H1 (cell line): ENCODE data around the gene RHD. TPM values are rescaled to one million over a fixed set of nuclear protein-coding genes. Genes with fewer than 3 reads are reported as not detected.
"Not testable (repeated sequence)": the region's sequence is repeated elsewhere in the genome, so short reads cannot be mapped to it uniquely, and the experiment has no call there.

ENCODE experiments used
- CTCF ChIA-PET: fragments of 300-600 bp; sonication (Branson Sonifier 250); formaldehyde crosslinking; loops from one replicate; lab custom pipeline; 2021; ENCODE audit not compliant: partially characterized antibody; lab: Charles Lee
- POLR2A ChIA-PET: fragments of 300-600 bp; sonication (Branson Sonifier 250); formaldehyde crosslinking; loops from one replicate; lab custom pipeline; 2021; ENCODE audit warnings: inconsistent platforms; ENCODE audit not compliant: partially characterized antibody; lab: Charles Lee
- DNase-seq, 2 experiments: peaks; one replicate each; pipeline versions ENCODE4 v3.0.0 to v3.0.0-alpha.2; 2010 to 2022; ENCODE audit warnings: low spot score in 2 of 2, low read depth in 1 of 2, mixed read lengths in 1 of 2
- FAIRE-seq: peaks from 2 replicates; lab custom pipeline; 2011; peaks lifted over from hg19 to GRCh38; lab: Jason Lieb, UNC
- H2AFZ ChIP-seq: 2 replicates; pipeline ENCODE4 v1.8.1; 2012; ENCODE audit warnings: low read length, inconsistent platforms
- H2AK5ac ChIP-seq: 2 replicates; pipeline ENCODE4 v1.6.1; 2013; ENCODE audit warnings: low read depth, low read length
- H2BK120ac ChIP-seq: replicated peaks from 2 replicates; pipeline ENCODE3; 2013; ENCODE audit warnings: low read depth, low read length, inconsistent platforms
- H2BK12ac ChIP-seq: 2 replicates; pipeline ENCODE4 v1.6.1; 2013; ENCODE audit warnings: low read depth, low read length
- H2BK15ac ChIP-seq: 2 replicates; pipeline ENCODE4 v1.6.1; 2013; ENCODE audit warnings: low read length
- H2BK20ac ChIP-seq: 2 replicates; pipeline ENCODE4 v1.6.1; 2013; ENCODE audit warnings: low read length
- H2BK5ac ChIP-seq: 2 replicates; pipeline ENCODE4 v1.6.1; 2013; ENCODE audit warnings: low read depth, low read length
- H3K14ac ChIP-seq: 2 replicates; pipeline ENCODE4 v1.6.1; 2013; ENCODE audit warnings: inconsistent platforms; ENCODE audit not compliant: insufficient read length
- H3K18ac ChIP-seq: 2 replicates; pipeline ENCODE4 v1.6.1; 2013; ENCODE audit warnings: low read length; ENCODE audit errors: extremely low read depth
- H3K23ac ChIP-seq: 2 replicates; pipeline ENCODE4 v1.6.1; 2013; ENCODE audit warnings: inconsistent platforms; ENCODE audit not compliant: insufficient read length
- H3K23me2 ChIP-seq: 2 replicates; pipeline ENCODE4 v1.6.1; 2013; ENCODE audit warnings: low read depth, low read length
- H3K27ac ChIP-seq: 2 replicates; pipeline ENCODE4 v1.6.1; 2011; ENCODE audit warnings: low read depth, low read length, inconsistent platforms
- H3K27me3 ChIP-seq, 4 experiments: replicated peaks in 1 of 4; 1 replicate in 1 of 4; 2 replicates in 3 of 4; pipeline versions ENCODE4 v1.6.1 to v1.8.1; 2011 to 2013; ENCODE audit warnings: low read length in 3 of 4, mild to moderate bottlenecking in 3 of 4, inconsistent platforms in 2 of 4, mixed read lengths in 2 of 4, moderate library complexity in 1 of 4; ENCODE audit not compliant: control insufficient read depth in 3 of 4, insufficient read depth in 3 of 4; ENCODE audit errors: extremely low read depth in 1 of 4
- H3K36me3 ChIP-seq, 4 experiments: 2 replicates each; pipeline versions ENCODE4 v1.6.1 to v1.8.1; 2011 to 2013; ENCODE audit warnings: mild to moderate bottlenecking in 4 of 4, low read length in 3 of 4, moderate library complexity in 2 of 4, control low read depth in 1 of 4, inconsistent platforms in 1 of 4; ENCODE audit not compliant: insufficient read depth in 4 of 4, control insufficient read depth in 2 of 4
- H3K4ac ChIP-seq: replicated peaks from 2 replicates; pipeline ENCODE3; 2013; ENCODE audit warnings: low read length, low read depth, mixed read lengths, inconsistent platforms; ENCODE audit not compliant: insufficient read length
- H3K4me1 ChIP-seq, 4 experiments: replicated peaks in 1 of 4; 1 replicate in 1 of 4; 2 replicates in 3 of 4; pipeline versions ENCODE4 v1.6.1 to v1.8.1; 2011 to 2013; ENCODE audit warnings: low read length in 3 of 4, inconsistent platforms in 2 of 4, mixed read lengths in 1 of 4; ENCODE audit not compliant: insufficient read depth in 4 of 4, control insufficient read depth in 3 of 4
- H3K4me2 ChIP-seq, 2 experiments: 2 replicates each; pipeline versions ENCODE4 v1.6.1 to v1.8.1; 2011 to 2013; ENCODE audit warnings: low read depth in 2 of 2, low read length in 2 of 2, control low read depth in 1 of 2, inconsistent platforms in 1 of 2, mild to moderate bottlenecking in 1 of 2; ENCODE audit not compliant: insufficient read depth in 1 of 2
- H3K4me3 ChIP-seq, 4 experiments: fragments of 200-600, 300-600 bp in 1 of 4; sonication (generic), shearing (Covaris generic), sonication (Bioruptor Twin) in 1 of 4; 2 replicates each; pipeline versions ENCODE4 v1.5.1 to v1.8.1; 2011 to 2016; ENCODE audit warnings: low read length in 4 of 4, low read depth in 3 of 4, control low read depth in 2 of 4, inconsistent platforms in 2 of 4, mild to moderate bottlenecking in 2 of 4, mixed read lengths in 1 of 4, moderate library complexity in 1 of 4; ENCODE audit not compliant: insufficient read depth in 2 of 4; ENCODE audit errors: extremely low read depth in 1 of 4
- H3K56ac ChIP-seq: replicated peaks from 2 replicates; pipeline ENCODE3; 2013; ENCODE audit warnings: low read depth, mild to moderate bottlenecking, mixed read lengths, low read length, inconsistent platforms; ENCODE audit not compliant: insufficient read length
- H3K79me1 ChIP-seq: 2 replicates; pipeline ENCODE4 v1.6.1; 2013; ENCODE audit warnings: low read depth, low read length, control low read depth
- H3K79me2 ChIP-seq, 2 experiments: 2 replicates each; pipeline versions ENCODE4 v1.6.1 to v1.8.1; 2012 to 2013; ENCODE audit warnings: low read length in 2 of 2, mild to moderate bottlenecking in 2 of 2, inconsistent platforms in 1 of 2; ENCODE audit not compliant: insufficient read depth in 2 of 2, control insufficient read depth in 1 of 2
- H3K9ac ChIP-seq, 4 experiments: replicated peaks in 1 of 4; 1 replicate in 1 of 4; 2 replicates in 3 of 4; pipeline versions ENCODE4 v1.6.1 to v1.8.1; 2011 to 2013; ENCODE audit warnings: low read depth in 3 of 4, low read length in 3 of 4, control low read depth in 2 of 4, mild to moderate bottlenecking in 2 of 4, moderate library complexity in 2 of 4, inconsistent platforms in 1 of 4; ENCODE audit errors: extremely low read depth in 1 of 4
- H3K9me3 ChIP-seq, 2 experiments: 2 replicates each; pipeline versions ENCODE4 v1.6.1 to v1.8.1; 2012 to 2013; ENCODE audit warnings: mild to moderate bottlenecking in 2 of 2, moderate library complexity in 2 of 2, control low read depth in 1 of 2, inconsistent platforms in 1 of 2, low read depth in 1 of 2, low read length in 1 of 2, mixed read lengths in 1 of 2; ENCODE audit not compliant: insufficient read depth in 2 of 2
- H4K20me1 ChIP-seq, 2 experiments: replicated peaks in 1 of 2; 2 replicates each; pipeline versions ENCODE3 to v1.8.1; 2011 to 2013; ENCODE audit warnings: inconsistent platforms in 2 of 2, low read length in 2 of 2, mild to moderate bottlenecking in 1 of 2; ENCODE audit not compliant: insufficient read depth in 2 of 2, control insufficient read depth in 1 of 2
- H4K5ac ChIP-seq: 2 replicates; pipeline ENCODE4 v1.6.1; 2013; ENCODE audit warnings: low read length, low read depth, mixed read lengths, inconsistent platforms; ENCODE audit not compliant: insufficient read length
- H4K8ac ChIP-seq: 2 replicates; pipeline ENCODE4 v1.8.0; 2013; ENCODE audit warnings: mild to moderate bottlenecking, moderate library complexity, low read length, inconsistent platforms; ENCODE audit not compliant: insufficient read depth; ENCODE audit errors: extremely low read depth
- H4K91ac ChIP-seq: replicated peaks from 2 replicates; pipeline ENCODE3; 2013; ENCODE audit warnings: low read length, mixed read lengths, inconsistent platforms; ENCODE audit not compliant: insufficient read length
- WGBS, 2 experiments: shearing (Covaris generic) in 1 of 2; methylation state at CpG; one replicate each; pipeline versions ENCODE4 v1.1.6 to v1.1.7; 2013 to 2015; ENCODE audit warnings: low lambda C conversion rate in 2 of 2, mixed read lengths in 2 of 2, inconsistent platforms in 1 of 2, low coverage in 1 of 2, missing lambda C conversion rate in 1 of 2; ENCODE audit not compliant: insufficient replicate concordance in 2 of 2, insufficient coverage in 1 of 2, insufficient read length in 1 of 2; ENCODE audit errors: extremely low coverage in 1 of 2, missing lambda C conversion rate in 1 of 2; 5-methylcytosine and 5-hydroxymethylcytosine counted together
- polyA plus RNA-seq, 7 experiments: library from polyadenylated mRNA; depleted of rRNA in 3 of 7; stranded (reverse) in 5 of 7; unstranded in 2 of 7; fragments of >200 nt in 5 of 7; fragments of 200-250 nt in 2 of 7; gene quantifications; 1 replicate in 5 of 7; 2 replicates in 1 of 7; 4 replicates in 1 of 7; pipeline versions ENCODE4 v1.2.1 to v1.2.3, GENCODE V29; 2011 to 2013; ENCODE audit warnings: missing spikeins in 2 of 7, mixed read lengths in 2 of 7
- total RNA-seq: library from RNA; stranded (reverse); fragmentation: NEBNext Ultra II Directional; extraction: Animal tissue kit (Norgen Biotek cat#: 25700); gene quantifications from 2 replicates; pipeline ENCODE4 v1.2.1, GENCODE V29; 2021

The RHD gene
- total and polyA plus RNA-seq, 2 of the 8 experiments (the other 6 are each of a cell fraction or from before 2014, with no cell fraction given) = 0.21 TPM; not detected in 1

DNA sequence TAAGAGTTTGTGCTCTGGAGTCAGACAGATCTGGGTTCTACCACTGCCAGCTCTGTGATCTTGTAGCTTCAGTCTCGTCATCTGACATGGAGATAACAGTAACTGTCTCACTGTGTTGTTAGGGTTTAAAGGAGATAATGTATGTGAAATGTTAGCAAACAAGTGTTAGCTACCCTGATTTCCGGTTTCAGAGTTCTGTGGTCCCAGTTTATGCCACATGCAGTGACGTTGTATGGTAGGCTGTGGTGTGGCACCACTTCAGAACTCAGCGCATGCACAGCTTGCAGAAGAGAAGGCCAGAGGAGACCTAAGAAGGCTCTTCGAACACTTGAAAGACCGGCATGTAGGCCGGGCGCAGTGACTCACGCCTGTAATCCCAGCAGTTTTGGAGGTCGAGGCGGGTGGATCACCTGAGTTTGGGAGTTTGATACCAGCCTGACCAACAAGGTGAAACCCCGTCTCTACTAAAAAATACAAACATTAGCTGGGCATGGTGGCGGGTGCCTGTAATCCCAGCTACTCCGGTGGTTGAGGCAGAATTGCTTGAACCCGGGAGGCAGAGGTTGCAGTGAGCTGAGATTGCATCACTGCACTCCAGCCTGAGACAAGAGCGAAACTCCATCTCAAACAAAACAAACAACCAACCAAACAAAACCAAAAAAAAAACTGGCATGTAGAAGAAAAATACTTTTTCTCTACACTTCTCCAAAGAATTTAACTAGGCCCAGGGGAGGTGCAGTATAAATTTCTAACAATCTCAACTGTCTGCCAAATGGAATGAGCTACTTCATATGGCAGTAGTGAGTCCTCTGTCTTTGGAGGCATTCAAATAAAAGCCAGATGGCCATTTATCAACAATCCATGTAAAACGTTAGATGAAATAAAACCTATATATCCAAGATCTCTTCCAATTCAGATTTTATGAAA, 55.8 kb downstream of the RHD start:
- H2AK5ac ChIP-seq, H3K4me2 ChIP-seq, H3K36me3 ChIP-seq, H2BK120ac ChIP-seq, H3K27ac ChIP-seq, H3K23ac ChIP-seq, POLR2A ChIA-PET, H2AFZ ChIP-seq, CTCF ChIA-PET, H3K4me1 ChIP-seq, H3K4ac ChIP-seq, FAIRE-seq, H3K56ac ChIP-seq, H2BK20ac ChIP-seq, H4K91ac ChIP-seq, H3K9me3 ChIP-seq, H2BK15ac ChIP-seq, H3K4me3 ChIP-seq, H3K27me3 ChIP-seq, H4K20me1 ChIP-seq, DNase-seq, H2BK12ac ChIP-seq, H4K5ac ChIP-seq, H3K14ac ChIP-seq, H3K18ac ChIP-seq, H3K9ac ChIP-seq, H3K79me2 ChIP-seq, H2BK5ac ChIP-seq, H3K23me2 ChIP-seq, H4K8ac ChIP-seq, H3K79me1 ChIP-seq: not testable (repeated sequence)
- WGBS, 2 experiments = no CpG with 5 or more reads among the region's 17 CpGs
